GM12878 (cell line): Measurements from ENCODE around the gene CACNA2D1. TPM values are rescaled to one million over a fixed set of nuclear protein-coding genes. Genes with fewer than 3 reads are reported as not detected.

ENCODE experiments used
- ATAC-seq: fragments of 200-7000 bp; cut with Tn5 transposase; 3 replicates; pipeline ENCODE4 v1.9.1; 2020; ENCODE audit warnings: mild to moderate bottlenecking, moderate library complexity
- BruUV-seq: library from RNA; stranded (reverse); fragments of 400-500 nt; replicated peaks from 2 replicates; lab custom pipeline; 2021; lab: Mats Ljungman, UMichigan
- CTCF ChIA-PET: fragments of 300-600 bp; sonication (Branson Sonifier 250); formaldehyde crosslinking; extraction: SDS; loops from one replicate; lab custom pipeline; 2021; ENCODE audit warnings: inconsistent platforms; lab: Yijun Ruan, JAX
- POLR2A ChIA-PET: fragments of 350-600 bp; formaldehyde crosslinking; extraction: SDS; loops from one replicate; lab custom pipeline; 2021; ENCODE audit warnings: inconsistent platforms; lab: Charles Lee
- RAD21 ChIA-PET: fragments of 300-600 bp; sonication (Branson Sonifier 250); formaldehyde crosslinking; loops from one replicate; lab custom pipeline; 2023; ENCODE audit warnings: antibody characterized with exemption; ENCODE audit not compliant: unreplicated experiment; lab: Charles Lee
- SMC1A ChIA-PET: fragments of 300-600 bp; sonication (Branson Sonifier 250); formaldehyde crosslinking; loops from one replicate; lab custom pipeline; 2023; ENCODE audit not compliant: unreplicated experiment, uncharacterized antibody; lab: Charles Lee
- DNase-seq: peaks from one replicate; pipeline ENCODE4 v3.0.0-alpha.2; 2011; ENCODE audit warnings: low read depth, low spot score
- FAIRE-seq: peaks from 3 replicates; lab custom pipeline; 2011; peaks lifted over from hg19 to GRCh38; lab: Jason Lieb, UNC
- H2AFZ ChIP-seq: 2 replicates; pipeline ENCODE4 v1.6.0; 2011; ENCODE audit warnings: low read depth, low read length, control low read depth; ENCODE audit not compliant: control insufficient read depth
- H3K27ac ChIP-seq: 2 replicates; pipeline ENCODE4 v1.5.1; 2011; ENCODE audit warnings: control low read depth; ENCODE audit not compliant: control insufficient read depth, insufficient read depth
- H3K27me3 ChIP-seq, 2 experiments: replicated peaks in 1 of 2; 2 replicates each; pipeline versions ENCODE4 v1.6.0 to v1.6.1; 2011; ENCODE audit warnings: low read length in 1 of 2; ENCODE audit not compliant: control insufficient read depth in 2 of 2, insufficient read depth in 2 of 2
- H3K36me3 ChIP-seq, 2 experiments: 2 replicates each; pipeline ENCODE4 v1.5.1; 2011; ENCODE audit warnings: low read length in 1 of 2; ENCODE audit not compliant: control insufficient read depth in 2 of 2, insufficient read depth in 2 of 2
- H3K4me1 ChIP-seq: 2 replicates; pipeline ENCODE4 v1.6.1; 2011; ENCODE audit warnings: mild to moderate bottlenecking, low read length, moderate library complexity, mixed read lengths; ENCODE audit not compliant: control insufficient read depth, insufficient read depth
- H3K4me2 ChIP-seq: 2 replicates; pipeline ENCODE4 v1.6.0; 2011; ENCODE audit warnings: control low read depth; ENCODE audit not compliant: control insufficient read depth, insufficient read depth
- H3K4me3 ChIP-seq: fragments of 200-600 bp; sonication (generic); 2 replicates; pipeline ENCODE4 v1.5.1; 2016
- H3K79me2 ChIP-seq: 2 replicates; pipeline ENCODE4 v1.6.0; 2011; ENCODE audit warnings: low read length; ENCODE audit not compliant: control insufficient read depth, insufficient read depth
- H3K9ac ChIP-seq: 2 replicates; pipeline ENCODE4 v1.8.0; 2011; ENCODE audit warnings: low read length, control low read depth, mixed read lengths; ENCODE audit not compliant: control insufficient read depth, insufficient read depth
- H3K9me3 ChIP-seq: replicated peaks from 3 replicates; pipeline ENCODE4 v1.5.1; 2011; ENCODE audit warnings: mild to moderate bottlenecking, low read length; ENCODE audit not compliant: control insufficient read depth, insufficient read depth
- H4K20me1 ChIP-seq: 2 replicates; pipeline ENCODE4 v1.6.0; 2011; ENCODE audit not compliant: control insufficient read depth, insufficient read depth
- BMI1 ChIP-seq: fragments of 450-650 bp; IDR thresholded peaks from 2 replicates; pipeline ENCODE4 v1.6.1; 2016; ENCODE audit warnings: mild to moderate bottlenecking, moderate library complexity, borderline replicate concordance
- CBX3 ChIP-seq: fragments of 200-600 bp; sonication (generic); IDR thresholded peaks from 2 replicates; pipeline ENCODE4 v1.6.1; 2016; ENCODE audit warnings: low read depth, borderline replicate concordance
- CHD2 ChIP-seq: IDR thresholded peaks from 2 replicates; pipeline ENCODE4 v1.6.1; 2011; ENCODE audit warnings: low read depth, low read length, improper control_type of control experiment, borderline replicate concordance
- CHD4 ChIP-seq: fragments of 200-600 bp; sonication (generic); IDR thresholded peaks from 2 replicates; pipeline ENCODE4 v1.6.1; 2016; ENCODE audit warnings: mild to moderate bottlenecking
- IRF5 ChIP-seq: fragments of 450-650 bp; IDR thresholded peaks from 2 replicates; pipeline ENCODE4 v1.6.1; 2017; ENCODE audit warnings: borderline replicate concordance
- JUND ChIP-seq: IDR thresholded peaks from 2 replicates; pipeline ENCODE4 v1.6.1; 2012; ENCODE audit warnings: low read depth, mild to moderate bottlenecking, low read length, improper control_type of control experiment, moderate library complexity
- KAT2A ChIP-seq: conservative IDR thresholded peaks from 2 replicates; pipeline ENCODE4 v1.6.1; 2011; ENCODE audit warnings: low read depth, low read length; ENCODE audit not compliant: control insufficient read depth
- MAX ChIP-seq: IDR thresholded peaks from 2 replicates; pipeline ENCODE4 v1.6.1; 2012; ENCODE audit warnings: low read depth, low read length, improper control_type of control experiment
- MLLT1 ChIP-seq: fragments of 450-650 bp; IDR thresholded peaks from 2 replicates; pipeline ENCODE4 v1.6.1; 2016; ENCODE audit warnings: mild to moderate bottlenecking
- NFYA ChIP-seq: IDR thresholded peaks from 2 replicates; pipeline ENCODE4 v1.6.1; 2011; ENCODE audit warnings: low read depth, mild to moderate bottlenecking, low read length, improper control_type of control experiment, borderline replicate concordance
- NR2C1 ChIP-seq: fragments of 450-650 bp; IDR thresholded peaks from 2 replicates; pipeline ENCODE4 v1.6.1; 2017; ENCODE audit warnings: antibody characterized with exemption, mild to moderate bottlenecking, moderate library complexity
- NR2C2 ChIP-seq: IDR thresholded peaks from 2 replicates; pipeline ENCODE4 v1.6.1; 2011; ENCODE audit warnings: borderline replicate concordance, low read depth; ENCODE audit not compliant: control insufficient read depth, insufficient read length
- POLR2AphosphoS2 ChIP-seq: IDR thresholded peaks from 2 replicates; pipeline ENCODE4 v1.6.1; 2011; ENCODE audit warnings: low read depth, mild to moderate bottlenecking, low read length, improper control_type of control experiment, moderate library complexity
- RELA ChIP-seq: fragments of 450-650 bp; IDR thresholded peaks from 2 replicates; pipeline ENCODE4 v1.8.0; 2014; ENCODE audit warnings: borderline replicate concordance; ENCODE audit not compliant: partially characterized antibody
- SMC3 ChIP-seq: IDR thresholded peaks from 2 replicates; pipeline ENCODE4 v1.6.1; 2011; ENCODE audit warnings: low read length, improper control_type of control experiment, borderline replicate concordance
- SRF ChIP-seq, 2 experiments: IDR thresholded peaks; 2 replicates each; pipeline ENCODE4 v1.6.1; 2011; ENCODE audit warnings: low read depth in 2 of 2, low read length in 2 of 2, mild to moderate bottlenecking in 1 of 2, moderate library complexity in 1 of 2
- ZBTB11 ChIP-seq: fragments of 450-650 bp; formaldehyde crosslinking; IDR thresholded peaks from 2 replicates; pipeline ENCODE4 v1.5.0; 2022; ENCODE audit warnings: mild to moderate bottlenecking, missing genetic modification characterization
- ZNF207 ChIP-seq: fragments of 450-650 bp; IDR thresholded peaks from 2 replicates; pipeline ENCODE4 v1.6.1; 2014; ENCODE audit warnings: antibody characterized with exemption, mild to moderate bottlenecking, borderline replicate concordance
- WGBS: methylation state at CpG from one replicate; pipeline ENCODE4 v1.1.6; 2016; ENCODE audit warnings: low lambda C conversion rate; ENCODE audit not compliant: insufficient replicate concordance, insufficient coverage; ENCODE audit errors: missing lambda C conversion rate; 5-methylcytosine and 5-hydroxymethylcytosine counted together
- in situ Hi-C: fragments of 300-500 bp; cut with MboI; formaldehyde crosslinking; loops from 9 replicates; pipeline ENCODE4 v1.14.3; 2018; ENCODE audit warnings: mixed read lengths
- intact Hi-C: fragments of 100-400 bp; cut with micrococcal nuclease; formaldehyde crosslinking; loops from one replicate; pipeline ENCODE4 v1.14.2; 2022; ENCODE audit not compliant: unreplicated experiment
- polyA plus RNA-seq, 11 experiments: library from polyadenylated mRNA; depleted of rRNA in 4 of 11; unstranded in 6 of 11; stranded (reverse) in 5 of 11; fragments of >200 nt; fragmentation: Nextera tagmentation in 4 of 11; fragmentation: Illumina TruSeq in 1 of 11; extraction: Ambion mirVana in 4 of 11; extraction: Trizol in 1 of 11; gene quantifications; 1 replicate in 1 of 11; 2 replicates in 10 of 11; pipeline versions ENCODE4 v1.2.1 to v1.2.3, GENCODE V29; 2011 to 2016; ENCODE audit warnings: inconsistent platforms in 2 of 11, missing spikeins in 2 of 11, low read depth in 1 of 11
- total RNA-seq, 4 experiments: library from RNA; depleted of rRNA in 3 of 4; stranded (reverse); fragments of >200 nt in 3 of 4; fragmentation: Illumina TruSeq in 1 of 4; extraction: Trizol in 1 of 4; gene quantifications; 2 replicates each; pipeline versions ENCODE4 v1.2.1 to v1.2.3, GENCODE V29; 2013 to 2021

Gene CACNA2D1
- total and polyA plus RNA-seq, 10 of the 15 experiments (the other 5 are each of a cell fraction or from before 2014, with no cell fraction given): 0.14 to 14.8 (median 0.97) TPM

GRCh38 chr7:82284936-82285519 is 158.5 kb downstream of the CACNA2D1 start:
- TF ChIP-seq CBX3 (no peak), CHD2 (no peak), ZNF207 (no peak), ZBTB11 (CRISPR knock-in tag) (no peak), CHD4 (no peak), NR2C1 (no peak), JUND (no peak), KAT2A (no peak), SRF (IDR thresholded peaks at IDR 0.05; ENCODE audit: low read depth in 2 of 2, low read length in 2 of 2) (no peak), NR2C2 (no peak), SMC3 (no peak), BMI1 (no peak), POLR2AphosphoS2 (no peak), MAX (no peak), NFYA (no peak), RELA (no peak), IRF5 (no peak), MLLT1 (no peak)
- TF ChIP-seq, all 136 proteins: peak for 0
- Histone ChIP-seq H3K4me1 (no peaks in the 10 kb centered on the region), H3K79me2 (no peaks in the 10 kb centered on the region), H3K4me3 (no peak overlapping the region), H3K27me3 (no peaks in the 10 kb centered on the region), H3K9me3 (no peaks in the 10 kb centered on the region), H3K4me2 (no peak overlapping the region), H4K20me1 (no peaks in the 10 kb centered on the region), H3K36me3 (no peaks in the 10 kb centered on the region), H3K27ac (no peak overlapping the region), H3K9ac (no peak overlapping the region), H2AFZ (no peak overlapping the region)
- ChIA-PET POLR2A (no interaction called here), SMC1A (interaction anchor here (1.0 to 1.6 kb wide), 4 partner anchors 9 to 48 kb away, joined by 3 to 6 read pairs (median 4); no protein-coding TSS in a partner anchor), RAD21 (interaction anchor here (1.0 kb wide), 1 partner anchor 54 kb away, joined by 3 read pairs; no protein-coding TSS in a partner anchor), CTCF (no interaction called here)
- no peak for DNase-seq
- FAIRE-seq: no peak
- 41% methylated on average over 6 of the region's 6 CpGs for WGBS
- no TSS peak for BruUV-seq
- intact Hi-C loops (no loop called here), in situ Hi-C loops (no loop called here)
- ATAC-seq: no peak
